Measurements from ENCODE around the gene COG1. TPM values are rescaled to one million over a fixed set of nuclear protein-coding genes. Genes with fewer than 3 reads are reported as not detected.

The COG1 gene
- total RNA-seq, 1 experiment from 2014 or later: 18.3 TPM

DNA sequence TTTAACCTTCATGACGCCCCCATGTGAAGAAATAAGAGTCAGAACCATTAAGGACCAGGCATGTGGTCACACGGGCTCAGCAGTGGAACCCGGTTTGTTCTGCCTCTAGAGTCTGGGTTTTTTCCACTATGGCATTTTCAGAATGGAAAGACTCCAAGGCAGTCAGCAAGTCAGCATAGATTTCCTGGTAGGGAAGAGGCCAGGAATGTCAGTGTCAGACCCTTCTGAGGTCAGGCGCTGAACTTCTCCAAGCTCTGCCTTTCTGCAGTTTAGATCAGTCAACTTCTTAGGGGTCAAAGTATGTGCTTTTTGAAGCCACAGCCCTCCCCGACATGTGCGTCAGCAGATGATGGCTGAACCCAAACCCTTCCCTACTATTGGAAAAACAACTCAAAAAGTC lies 24.2 kb upstream of the COG1 start:
- DNase-seq (ENCODE audit: low read depth): no peak

DNA sequence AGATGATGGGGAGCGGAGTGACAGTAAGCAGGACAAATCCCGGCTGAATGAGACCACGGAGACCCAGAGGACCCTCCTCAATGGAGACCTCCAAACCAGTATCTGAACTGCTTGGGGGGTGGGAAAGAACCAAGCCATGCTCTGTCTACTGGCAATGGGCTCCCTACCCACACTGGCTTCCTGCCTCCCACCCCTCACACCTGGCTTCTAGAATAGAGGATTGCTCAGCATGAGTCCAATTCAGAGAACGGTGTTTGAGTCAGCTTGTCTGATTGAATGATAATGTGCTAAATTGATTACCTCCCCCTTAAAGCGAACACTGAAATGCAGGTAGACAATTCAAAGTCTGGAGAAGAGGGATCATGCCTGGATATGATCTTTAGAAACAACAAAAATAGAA lies 22.5 kb upstream of the COG1 start:
- DNase-seq (ENCODE audit: low read depth): no peak

DNA sequence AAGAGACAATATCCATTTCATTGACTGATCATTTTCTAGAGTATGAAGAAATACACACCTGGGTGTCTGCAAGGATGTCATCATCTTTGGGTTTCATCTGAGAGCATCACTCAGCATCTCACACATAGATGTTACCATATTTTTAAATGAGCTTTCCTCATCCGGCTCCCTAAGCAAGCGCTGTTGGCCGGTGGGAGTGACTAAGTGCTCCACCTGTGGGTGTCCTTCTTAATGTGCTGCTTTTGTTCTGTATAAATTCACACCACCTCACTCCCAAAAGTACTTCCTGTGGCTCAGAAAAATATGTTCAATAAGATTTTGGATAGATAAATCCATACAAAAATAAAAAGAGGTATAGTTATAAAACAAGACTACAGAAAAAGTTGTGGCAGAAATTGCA lies 20.6 kb upstream of the COG1 start:
- DNase-seq (ENCODE audit: low read depth): no peak

DNA sequence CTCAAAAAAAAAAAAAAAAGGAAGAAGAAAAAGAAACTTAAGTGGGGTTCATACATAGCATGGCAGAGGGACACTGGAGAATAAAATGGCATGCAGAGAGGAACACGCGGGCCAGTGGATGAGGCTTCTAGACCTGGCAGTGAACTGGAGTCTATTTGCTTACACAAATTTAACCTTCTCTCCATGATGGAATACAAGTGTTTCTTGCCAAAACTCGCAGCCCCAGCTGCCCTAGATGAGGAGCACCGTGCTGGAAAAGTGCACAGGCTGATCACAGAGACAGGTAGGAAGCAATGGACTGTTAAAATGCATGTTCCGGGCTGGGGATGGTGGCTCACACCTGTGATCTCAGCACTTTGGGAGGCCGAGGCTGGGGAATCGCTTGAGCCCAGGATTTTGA lies 18.7 kb upstream of the COG1 start:
- no peak for DNase-seq (ENCODE audit: low read depth)

DNA sequence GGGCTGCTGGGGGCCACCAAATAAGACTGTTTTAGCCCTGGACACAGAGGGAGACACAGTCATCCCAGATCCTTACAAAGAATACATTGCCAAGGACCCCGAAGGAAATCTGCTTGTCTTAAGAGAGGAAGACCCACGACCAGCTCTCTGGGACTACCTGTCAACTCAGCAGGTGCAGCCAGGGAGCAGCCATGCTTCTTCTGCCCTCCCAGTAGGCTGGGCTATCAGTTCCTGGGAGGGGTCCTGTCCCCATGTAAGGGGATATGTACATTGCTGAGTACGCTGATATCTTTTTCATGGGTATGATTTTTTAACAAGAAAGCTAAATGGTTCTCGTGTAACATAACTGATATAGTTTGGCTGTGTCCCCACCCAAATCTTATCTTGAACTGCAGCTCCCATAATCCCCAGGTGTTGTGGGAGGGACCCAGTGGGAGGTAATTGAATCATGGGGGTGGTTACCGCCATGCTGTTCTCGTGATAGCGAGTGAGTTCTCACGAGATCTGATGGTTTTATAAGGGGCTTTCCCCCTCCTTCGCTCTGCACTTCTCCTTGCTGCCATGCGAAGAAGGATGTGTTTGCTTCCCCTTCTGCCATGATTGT lies 16.8 kb upstream of the COG1 start:
- no peak for DNase-seq (ENCODE audit: low read depth)

DNA sequence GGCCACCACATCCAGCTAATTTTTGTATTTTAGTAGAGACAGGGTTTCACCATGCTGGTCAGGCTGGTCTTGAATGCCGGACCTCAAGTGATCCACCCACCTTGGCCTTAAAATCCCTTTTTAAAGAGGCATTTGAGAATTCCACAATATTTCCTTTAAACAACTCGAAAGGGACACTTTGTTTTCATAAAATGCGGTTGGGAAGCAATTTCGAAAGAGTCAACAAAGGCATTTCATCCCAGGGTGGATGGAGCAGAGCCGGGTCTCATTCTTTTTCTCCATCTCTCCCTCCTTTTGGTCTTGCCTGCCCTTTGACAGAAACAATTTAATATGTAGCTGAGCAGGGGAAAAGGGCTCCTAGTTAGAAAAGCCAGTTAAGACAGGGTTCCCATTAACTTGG lies 13.5 kb upstream of the COG1 start:
- DNase-seq (ENCODE audit: low read depth): no peak

DNA sequence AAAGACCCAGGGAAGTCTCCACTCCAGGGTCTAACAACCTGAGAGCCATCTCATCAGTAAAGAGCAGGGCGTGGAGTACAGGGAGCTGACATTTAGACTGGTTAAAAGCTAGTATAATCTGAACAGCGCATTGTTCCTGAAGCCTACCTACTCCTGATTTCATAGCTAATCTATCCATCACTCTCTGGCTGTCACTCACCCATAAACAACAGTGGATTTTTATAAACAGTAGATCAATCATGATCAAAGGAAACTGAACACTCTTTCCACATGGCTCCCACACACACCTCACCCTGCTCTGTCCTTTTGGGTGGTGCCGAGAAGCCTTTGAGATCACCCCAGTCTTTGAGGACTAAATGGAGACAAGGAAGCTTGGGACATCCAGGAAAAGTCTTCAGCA lies 13.0 kb upstream of the COG1 start:
- no peak for DNase-seq (ENCODE audit: low read depth)

DNA sequence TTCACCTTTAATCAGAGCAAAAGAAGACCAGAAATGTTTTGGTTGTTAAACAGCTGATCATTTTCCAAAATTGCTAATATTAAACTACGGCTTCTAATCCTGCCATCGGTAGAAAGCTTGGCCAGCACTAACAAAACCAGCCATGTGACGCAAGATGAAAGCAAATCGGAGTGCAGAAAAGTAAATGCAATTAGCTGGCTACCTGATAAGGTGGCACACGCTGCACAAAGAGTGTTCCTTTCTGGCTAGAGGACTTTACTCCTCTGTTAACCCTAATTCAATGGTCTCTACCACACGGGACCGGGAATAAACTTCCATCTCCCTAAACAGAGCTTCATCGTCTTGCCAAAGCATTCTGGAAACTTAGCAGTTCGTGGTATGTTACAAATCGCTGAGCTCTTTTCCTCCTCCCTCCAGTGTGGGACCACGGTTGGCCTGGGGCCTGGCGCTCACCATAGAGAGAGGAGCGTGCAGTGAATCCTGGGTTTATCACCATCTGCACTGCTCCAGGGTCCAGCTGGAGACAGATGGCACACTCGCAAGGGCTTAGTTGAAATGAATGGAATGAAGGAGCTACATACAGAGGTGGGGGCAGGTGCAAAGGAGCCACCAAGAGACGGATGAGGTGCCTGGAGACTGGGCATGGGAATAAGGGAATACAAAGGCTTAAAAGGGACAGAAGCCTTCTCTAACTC lies 10.1 kb upstream of the COG1 start:
- DNase-seq (ENCODE audit: low read depth): no peak

DNA sequence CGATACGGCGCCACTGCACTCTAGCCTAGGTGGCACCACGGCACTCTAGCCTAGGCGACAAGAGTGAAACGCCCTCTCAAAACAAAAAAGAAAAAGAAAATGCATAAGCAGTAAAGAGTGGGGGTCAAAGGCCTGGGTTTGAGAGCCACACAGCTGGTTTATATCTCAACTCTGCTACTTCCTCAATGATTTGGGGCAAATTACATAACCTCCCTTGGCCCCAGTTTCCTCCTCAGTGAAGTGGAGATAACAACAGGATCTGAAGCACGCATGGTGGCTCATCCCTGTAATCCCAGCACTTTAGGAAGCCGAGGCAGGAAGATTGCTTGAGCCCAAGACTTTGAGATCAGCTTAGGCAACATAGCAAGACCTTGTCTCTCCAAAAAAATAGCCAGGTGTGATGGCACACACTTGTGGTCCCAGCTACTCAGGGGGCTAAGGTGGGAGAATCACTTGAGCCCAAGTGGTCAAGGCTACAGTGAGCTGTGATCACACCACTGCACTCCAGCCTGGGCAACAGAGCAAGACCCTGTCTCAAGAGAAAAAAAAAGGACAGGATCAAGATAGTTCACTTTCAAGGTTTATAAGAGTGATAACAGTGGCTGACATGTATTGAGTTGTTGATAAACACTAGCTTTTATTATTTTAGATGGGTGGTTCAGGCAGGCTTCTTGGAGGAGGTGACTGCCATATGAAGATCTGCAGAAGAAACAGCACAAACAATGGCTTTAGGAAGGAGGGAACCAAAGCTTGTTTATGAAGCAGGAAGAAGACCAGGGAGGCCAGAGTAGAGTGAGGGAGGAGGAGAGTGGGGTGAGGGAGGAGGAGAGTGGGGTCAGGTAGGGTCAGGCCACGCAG lies 8.5 kb upstream of the COG1 start:
- no peak for DNase-seq (ENCODE audit: low read depth)

DNA sequence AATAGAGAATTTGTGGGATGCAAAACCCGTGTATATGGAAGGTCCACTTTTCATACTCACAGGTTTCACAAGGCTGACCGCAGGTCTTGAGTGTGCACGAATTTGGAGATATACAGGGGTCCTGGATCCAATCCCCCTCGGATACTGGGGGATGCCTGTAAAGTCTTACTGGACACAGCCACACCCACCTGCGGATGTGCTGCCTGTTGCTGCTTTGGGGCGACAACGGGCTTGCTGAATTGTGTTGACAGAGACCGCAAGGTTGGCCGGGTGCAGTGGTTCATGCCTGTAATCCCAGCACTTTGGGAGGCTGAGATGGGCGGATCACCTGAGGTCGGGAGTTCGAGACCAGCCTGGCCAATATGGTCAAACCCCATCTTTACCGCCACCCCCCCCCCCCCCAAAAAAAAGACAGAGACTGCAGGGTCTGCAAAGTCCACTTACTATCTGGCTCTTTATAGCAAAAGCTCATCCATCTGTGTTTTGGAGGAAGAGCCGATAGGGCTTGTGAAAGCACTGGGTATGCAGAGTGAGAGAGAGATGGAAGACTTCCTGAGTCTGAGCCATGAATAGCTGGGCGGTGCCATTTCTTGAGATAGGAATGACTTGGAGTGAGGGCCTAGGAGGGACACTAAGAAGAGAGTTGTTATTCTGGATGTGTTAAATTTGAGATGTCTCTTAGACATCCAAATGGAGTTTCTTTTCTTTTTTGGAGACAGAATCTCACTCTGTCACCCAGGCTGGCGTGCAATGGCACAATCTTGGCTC lies 6.4 kb upstream of the COG1 start:
- no peak for DNase-seq (ENCODE audit: low read depth)

DNA sequence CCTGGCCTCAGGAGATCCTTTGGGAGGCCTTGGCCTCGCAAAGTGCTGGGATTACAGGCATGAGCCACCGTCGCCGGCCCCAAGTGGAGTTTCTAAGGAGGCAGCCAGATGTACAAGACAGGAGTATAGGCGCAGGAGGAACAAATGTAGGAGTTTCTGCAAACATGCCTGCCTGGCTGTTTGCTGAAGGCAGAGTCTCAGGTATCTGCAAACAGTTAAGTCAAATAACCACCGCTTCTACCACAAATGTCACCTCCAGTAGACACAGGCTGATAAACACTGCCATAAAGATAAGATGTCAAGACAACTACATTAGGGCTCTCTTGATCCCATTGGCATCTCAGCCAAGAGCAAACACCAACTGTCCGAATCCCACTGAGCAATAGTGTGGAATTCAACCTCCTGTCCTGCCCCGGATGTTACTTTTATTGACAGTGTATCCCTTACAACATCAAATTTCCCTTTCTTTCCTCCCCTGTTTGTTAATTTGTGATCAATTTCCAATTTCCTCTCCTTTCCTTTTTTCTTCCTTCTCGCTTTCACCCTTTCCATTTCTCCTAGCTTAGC lies 5.6 kb upstream of the COG1 start:
- DNase-seq (ENCODE audit: low read depth): no peak

DNA sequence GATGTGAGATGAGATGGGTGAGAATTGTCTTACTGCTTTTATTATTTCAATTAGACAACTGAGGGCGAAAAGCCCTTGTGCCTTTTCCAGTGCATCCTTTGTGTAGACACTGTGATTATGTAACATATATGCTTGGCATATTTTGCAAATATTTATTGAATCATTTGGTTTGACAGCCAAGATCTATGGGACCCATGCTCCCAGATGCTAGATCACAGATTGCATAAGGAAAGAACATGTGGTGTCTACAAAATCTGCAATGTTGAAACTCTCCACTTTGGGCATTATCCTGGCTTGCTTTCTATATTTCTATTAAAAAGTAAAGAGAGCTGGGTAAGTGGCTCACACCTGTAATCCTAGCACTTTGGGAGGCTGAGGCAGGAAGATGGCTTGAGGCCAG lies 4.8 kb upstream of the COG1 start:
- DNase-seq (ENCODE audit: low read depth): no peak

DNA sequence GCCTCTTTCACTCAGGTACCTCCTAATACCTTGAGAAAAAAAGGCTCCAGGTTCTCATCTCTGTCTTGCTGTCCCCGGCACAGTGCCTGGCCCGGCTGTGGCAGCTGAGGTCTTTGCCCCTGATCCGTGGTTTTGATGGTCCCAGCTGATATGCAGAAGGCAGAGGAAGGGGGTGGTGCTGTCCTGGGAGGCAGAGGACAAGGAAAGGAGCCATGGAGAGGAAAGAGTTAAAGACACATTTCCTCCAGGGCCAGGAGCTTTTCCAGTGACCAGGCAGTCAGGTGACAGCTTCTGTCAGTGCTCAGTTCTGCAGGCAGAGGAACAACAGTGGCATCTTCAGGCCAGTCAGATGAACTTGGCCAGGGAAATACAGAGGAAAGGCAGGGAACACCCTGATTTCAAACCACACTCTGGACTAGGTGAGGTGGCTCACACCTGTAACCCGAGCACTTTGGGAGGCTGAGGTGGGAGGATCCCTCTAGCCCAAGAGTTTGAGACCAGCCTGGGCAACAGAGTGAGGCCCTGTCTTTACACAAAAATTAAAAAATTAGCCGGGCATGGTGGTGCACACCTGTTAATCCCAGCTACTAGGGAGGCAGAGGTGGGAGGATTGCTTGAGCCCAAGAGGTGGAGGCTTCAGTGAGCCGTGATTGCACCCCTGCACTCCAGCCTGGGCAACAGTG lies 3.3 kb upstream of the COG1 start:
- peak; percentile 47 for DNase-seq (ENCODE audit: low read depth)

DNA sequence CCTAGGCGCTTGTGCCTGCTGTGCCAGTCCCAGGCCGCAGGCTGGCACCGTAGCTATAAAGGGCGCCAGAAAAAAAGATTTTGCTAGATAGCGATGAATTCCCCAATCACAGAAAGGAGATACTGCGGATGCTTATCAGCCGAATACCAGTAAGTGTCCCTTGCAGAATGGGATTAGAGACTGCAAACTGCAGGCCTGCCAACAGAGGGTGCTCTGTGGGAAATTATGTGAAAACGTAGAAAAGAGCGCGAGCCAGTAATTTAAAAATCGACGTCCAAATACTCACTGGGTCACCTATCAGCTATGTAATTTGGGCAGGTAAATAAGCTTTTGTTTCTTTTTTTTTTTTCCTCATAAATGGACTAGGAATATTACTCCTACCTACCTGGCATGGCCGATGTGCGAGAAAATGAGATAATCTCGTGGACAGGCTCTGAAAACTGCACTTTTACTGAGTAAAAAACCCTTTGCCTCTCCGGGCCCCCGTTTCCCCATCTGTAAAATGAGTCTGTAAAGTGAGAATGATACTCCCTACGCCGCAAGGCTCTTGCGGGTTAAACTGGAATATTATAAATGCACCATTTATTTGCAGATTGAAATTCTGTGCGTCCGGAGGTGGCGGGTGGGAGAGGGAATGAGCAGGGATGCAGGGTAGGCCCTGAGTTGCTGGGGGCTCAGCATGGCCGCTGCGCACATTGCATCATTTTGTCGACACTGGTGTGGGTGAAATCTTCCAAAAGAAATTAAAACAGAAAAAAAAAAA lies 1.2 kb upstream of the COG1 start:
- peak; percentile 66 for DNase-seq (ENCODE audit: low read depth)

DNA sequence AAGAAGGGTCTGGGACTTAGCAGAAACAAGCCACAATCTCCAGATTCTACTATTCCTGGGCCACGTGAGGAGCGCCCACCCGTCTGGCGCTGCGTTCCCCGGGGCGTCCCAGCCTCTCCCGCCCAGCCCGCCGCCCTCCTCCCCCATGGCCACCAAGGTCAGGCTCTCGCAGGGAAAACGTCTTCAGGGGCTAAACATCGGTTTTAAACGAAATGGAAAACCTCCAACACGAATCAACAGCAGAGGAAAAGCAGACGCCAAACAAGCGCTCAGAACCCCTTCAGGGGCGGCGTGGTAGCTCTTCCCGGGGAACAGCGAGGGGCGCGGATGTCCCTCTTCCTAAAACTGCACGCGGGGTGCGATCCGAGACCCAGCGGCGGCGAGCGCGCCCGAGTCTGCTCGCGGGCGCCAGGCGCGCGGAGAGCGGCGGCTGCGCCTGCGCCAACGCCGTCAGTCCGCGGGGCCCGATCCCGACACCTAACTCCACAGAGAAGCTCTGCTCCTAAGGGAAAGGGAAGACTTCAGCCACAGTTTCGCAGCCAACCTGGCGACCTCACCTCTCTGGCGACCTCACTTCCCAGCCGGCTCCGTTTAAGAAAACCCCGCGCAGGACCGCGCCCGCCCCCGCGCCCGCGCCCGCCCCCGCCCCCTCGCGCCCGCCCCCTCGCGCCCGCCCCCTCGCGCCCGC lies 505 bp upstream of the COG1 start:
- DNase-seq (ENCODE audit: low read depth): peak; percentile 66

DNA sequence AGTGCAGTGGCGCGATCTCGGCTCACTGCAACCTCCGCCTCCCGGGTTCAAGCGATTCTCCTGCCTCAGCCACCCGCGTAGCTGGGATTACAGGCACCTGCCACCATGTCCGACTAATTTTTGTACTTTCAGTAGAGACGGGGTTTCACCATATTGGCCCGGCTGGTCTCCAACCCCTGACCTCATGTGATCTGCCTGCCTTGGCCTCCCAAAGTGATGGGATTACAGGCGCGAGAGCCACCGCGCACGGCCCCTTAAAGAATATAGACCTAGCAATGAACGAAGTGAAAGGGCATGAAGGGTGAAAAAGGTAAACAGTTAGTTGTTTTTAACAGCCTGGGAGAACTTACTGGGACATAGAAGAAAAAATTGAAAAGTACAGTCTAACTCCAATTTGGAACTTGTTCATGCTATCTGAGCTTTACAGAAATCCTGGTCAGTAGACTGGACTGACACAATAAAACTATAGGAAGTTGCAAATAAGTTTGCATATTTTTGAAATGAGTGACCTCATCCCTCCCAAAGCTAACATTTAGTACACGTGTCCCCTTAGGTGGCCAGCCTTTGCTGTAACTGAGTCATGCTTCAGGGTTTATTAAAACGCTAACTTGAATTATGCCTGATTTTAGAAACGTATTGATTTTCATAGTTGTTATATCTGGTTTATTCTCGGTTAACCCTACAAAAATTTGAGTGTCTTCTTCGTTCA lies 1.8 kb downstream of the COG1 start:
- DNase-seq (ENCODE audit: low read depth): no peak

DNA sequence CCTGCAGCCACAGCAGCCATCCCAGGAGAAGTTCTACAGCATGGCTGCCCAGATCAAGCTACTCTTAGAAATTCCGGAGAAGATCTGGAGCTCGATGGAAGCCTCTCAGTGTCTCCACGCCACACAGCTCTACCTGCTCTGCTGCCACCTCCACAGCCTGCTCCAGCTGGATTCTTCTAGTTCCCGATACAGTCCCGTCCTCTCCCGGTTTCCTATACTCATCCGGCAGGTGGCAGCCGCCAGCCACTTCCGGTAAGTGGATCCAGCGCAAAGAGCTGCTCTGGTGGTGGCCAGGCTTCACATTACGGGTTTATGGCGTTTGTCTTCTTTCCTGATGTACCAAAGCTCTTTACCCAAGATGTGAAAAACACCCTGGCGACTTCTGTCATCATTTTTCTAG lies 3.6 kb downstream of the COG1 start:
- peak; percentile 32 for DNase-seq (ENCODE audit: low read depth)

DNA sequence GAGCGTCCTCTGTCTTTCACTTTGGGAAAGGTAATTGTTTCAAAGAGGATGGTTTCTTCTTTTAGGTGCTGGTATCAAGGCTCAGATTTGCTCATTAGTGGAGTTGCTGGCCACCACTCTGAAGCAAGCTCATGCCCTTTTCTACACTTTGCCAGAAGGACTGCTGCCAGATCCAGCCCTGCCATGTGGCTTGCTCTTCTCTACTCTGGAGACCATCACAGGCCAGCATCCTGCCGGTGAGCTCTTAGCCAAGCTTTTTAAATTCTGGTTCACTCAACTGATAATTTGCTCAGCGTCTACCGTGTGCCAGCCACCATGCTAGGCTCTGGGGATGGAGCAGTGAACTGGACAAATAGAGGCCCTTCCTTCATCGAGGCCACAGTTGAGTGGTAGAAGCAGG lies 4.3 kb downstream of the COG1 start:
- DNase-seq (ENCODE audit: low read depth): no peak

DNA sequence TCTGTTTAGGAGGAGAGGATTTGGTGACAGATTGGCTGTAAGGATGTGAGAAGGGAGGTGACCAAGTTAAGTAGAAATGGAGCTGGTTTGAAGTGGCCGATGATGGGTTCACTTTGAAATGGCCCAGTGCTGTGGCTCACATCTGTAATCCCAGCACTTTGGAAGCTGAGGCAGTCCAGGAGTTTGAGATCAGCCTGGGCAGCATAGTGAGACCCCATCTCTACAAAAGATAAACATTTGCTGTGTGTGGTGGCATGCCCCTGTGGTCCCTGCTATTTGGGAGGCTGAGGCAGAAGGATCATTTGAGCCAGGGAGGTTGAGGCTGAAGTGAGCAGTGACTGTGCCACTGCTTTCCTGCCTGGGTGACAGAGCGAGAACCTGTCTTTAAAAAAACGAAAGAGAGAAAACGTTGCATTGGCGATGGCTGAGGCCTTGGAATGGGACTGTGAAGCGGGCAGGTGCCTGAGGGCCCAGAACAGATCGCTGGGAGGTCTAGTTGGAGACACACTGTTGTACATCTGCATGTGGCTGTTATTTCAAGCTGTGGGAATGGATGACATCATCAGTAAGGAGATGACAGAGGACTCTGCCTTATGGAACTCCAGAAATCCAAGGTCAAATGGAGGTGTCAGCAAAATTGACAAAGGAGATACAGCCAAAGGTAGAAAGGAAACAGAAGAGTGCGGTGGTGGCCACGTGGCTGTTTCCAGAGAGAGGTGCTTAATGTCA lies 5.5 kb downstream of the COG1 start:
- no peak for DNase-seq (ENCODE audit: low read depth)

Measured in RPMI7951 (cell line).